Raji (cell line): ENCODE results near the gene BRD3.

Experiments used
- POLR2A ChIP-seq: IDR thresholded peaks from 2 replicates; pipeline ENCODE4 v1.6.1; 2011; ENCODE audit warnings: low read depth, low read length, control low read depth; ENCODE audit not compliant: insufficient read depth

Gene BRD3

DNA sequence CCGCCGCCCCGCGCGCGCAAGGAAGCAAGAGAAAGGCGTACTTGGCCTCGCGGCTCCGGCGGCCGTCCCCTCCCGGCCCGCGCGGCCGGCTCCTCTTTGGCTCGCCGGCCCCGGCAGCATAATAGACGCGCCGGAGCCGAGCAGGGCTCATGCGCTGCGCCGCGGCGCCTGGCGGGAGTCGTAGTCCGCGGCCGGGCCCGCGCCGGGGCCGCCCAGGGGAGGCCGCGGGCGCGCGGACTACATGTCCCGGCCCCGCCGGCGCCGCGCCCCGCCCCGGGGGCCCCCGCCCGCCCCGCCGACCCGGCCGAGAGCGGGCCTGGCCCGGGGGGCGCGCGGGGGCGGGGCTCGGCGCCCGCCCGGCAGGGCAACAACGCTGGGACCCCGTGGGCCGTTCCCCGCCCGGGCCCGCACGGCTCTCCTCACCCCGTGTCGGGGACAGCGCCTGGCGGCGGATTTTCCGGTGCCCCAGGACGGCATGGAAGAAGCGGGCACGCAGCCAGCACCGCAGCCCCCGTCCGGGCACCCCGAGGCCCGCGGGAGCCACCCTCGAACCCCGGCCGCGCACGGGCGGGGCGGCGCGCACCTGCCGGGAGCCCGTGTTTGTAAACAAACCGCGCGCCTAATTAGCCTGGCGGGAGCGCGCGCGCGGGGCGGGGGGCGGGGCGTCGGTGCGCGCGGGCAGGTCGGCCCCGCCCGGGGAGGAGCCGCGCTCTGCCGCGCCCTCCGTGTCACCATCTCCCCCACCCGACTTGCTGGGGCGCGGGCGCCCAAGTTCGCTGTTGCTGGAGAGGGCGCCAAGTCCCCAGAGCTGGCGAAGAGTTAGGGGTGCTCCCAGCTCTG is at the start of gene BRD3:
BRD3 (minus strand) TSS at position 123 of the 840 bp plus-strand sequence. CDS start 14,549 bp downstream, outside the sequence.
- TF ChIP-seq POLR2A = peak; percentile 61

GRCh38 chr9:134112561-134112960 is 44.7 kb upstream of the BRD3 start:
- no peak for TF ChIP-seq POLR2A

- TF ChIP-seq POLR2A = no peak
Observed at GRCh38 chr9:134111064-134111463, 43.2 kb upstream of the BRD3 start.

DNA sequence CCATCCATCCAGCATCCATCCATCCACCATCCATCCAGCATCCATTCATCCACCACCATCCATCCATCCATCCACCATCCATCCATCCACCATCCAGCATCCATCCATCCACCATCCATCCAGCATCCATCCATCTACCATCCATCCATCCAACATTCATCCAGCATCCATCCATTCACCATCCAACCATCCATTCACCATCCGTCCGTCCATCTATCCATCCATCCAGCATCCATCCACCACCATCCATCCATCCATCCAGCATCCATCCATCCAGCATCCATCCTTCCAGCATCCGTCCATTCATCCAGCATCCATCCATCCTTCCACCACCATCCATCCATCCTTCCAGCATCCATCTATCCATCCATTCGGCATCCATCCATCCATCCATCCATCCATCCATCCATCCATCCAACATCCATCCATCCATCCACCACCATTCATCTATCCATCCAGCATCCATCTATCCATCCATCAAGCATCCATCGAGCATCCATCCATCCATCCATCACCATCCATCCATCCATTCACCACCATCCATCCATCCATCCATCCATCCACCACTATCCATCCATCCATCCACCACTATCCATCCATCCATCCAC is 35.7 kb upstream of the BRD3 start:
- no peak for TF ChIP-seq POLR2A

DNA sequence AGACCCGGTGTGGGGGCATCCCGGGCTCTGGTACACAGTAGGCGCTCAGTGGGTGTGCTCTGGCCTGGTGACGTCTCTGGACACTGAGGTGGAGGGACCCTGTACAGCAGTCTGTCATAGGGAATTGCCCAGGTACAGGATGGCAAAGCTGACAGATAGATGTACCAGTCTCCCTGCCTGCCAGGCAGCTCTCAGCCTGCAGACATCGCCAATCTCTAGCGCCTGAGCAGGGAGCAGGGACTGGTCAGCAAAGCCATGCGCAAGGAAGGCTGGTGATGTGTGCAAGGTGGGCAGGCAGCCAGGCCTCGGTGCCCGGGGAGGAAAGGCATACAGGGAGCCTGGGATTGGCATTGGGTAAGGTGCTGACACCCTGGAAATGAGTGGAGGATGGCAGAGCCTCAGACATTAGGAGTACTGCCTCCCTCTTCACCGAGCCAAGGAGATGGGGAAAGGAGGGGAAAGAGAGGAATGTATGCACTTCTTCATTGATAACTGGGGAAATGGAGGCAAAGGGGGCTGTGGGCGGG is 33.9 kb upstream of the BRD3 start:
- TF ChIP-seq POLR2A = no peak

- TF ChIP-seq POLR2A = no peak
Observed at GRCh38 chr9:134100040-134100439, 32.2 kb upstream of the BRD3 start.

- no peak for TF ChIP-seq POLR2A
Observed at GRCh38 chr9:134099123-134099761, 31.4 kb upstream of the BRD3 start.

DNA sequence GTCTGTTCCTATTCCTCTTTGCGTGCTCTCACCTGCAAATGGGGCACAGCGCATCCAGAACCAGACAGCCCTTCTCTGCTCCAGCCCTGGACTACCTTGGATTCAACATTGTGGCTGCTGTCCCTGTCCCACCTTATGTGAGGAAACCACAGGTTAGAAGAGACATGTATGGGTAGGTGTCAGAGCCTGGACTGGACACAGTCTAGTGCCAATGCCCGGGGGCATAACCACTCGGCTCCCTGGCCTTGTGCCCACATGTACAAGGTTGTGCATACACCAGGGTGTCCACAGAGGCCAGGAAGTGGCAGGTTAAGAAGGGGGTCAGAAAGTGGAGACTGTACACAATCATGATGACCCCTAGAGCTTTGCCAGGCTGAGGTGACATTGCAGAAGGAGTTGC is 22.1 kb upstream of the BRD3 start:
- no peak for TF ChIP-seq POLR2A

- no peak for TF ChIP-seq POLR2A
Observed at GRCh38 chr9:134088063-134088725, 20.4 kb upstream of the BRD3 start.

- TF ChIP-seq POLR2A = no peak
Observed at GRCh38 chr9:134085674-134086073, 17.8 kb upstream of the BRD3 start.

DNA sequence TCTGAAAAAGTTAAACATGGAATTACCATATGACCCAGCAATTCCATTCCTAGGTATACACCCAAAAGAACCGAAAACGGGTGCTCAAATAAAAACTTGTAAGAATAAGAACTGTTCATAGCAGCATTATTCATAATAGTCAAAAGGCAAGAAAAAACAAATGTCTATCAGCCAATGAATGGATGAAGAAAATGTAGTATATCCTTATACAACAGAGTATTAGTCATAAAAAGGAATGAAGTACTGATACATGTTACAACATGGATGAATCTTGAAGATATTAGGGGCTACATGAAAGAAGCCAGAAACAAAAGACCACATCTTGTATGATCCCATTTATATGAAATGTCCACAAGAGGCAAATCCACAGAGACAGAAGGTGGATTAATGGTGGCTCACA is 15.6 kb upstream of the BRD3 start:
- no peak for TF ChIP-seq POLR2A

DNA sequence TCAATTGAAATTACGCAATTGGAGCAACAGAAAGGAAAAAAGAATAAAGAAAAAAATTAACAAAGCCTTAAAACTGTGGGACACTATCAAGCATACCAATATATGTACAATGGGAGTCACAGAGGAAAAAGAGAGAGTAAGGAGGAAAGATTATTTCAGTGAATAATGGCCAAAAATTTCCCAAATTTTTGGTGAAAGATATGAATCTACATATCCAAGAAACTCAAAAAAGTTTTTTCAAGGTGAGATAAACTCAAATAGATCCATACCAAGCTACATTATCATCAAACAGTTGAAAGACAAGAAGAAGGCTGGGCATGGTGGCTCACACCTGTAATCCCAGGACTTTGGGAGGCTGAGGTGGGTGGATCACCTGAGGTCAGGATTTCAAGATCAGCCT is 8.8 kb upstream of the BRD3 start:
- TF ChIP-seq POLR2A = no peak

DNA sequence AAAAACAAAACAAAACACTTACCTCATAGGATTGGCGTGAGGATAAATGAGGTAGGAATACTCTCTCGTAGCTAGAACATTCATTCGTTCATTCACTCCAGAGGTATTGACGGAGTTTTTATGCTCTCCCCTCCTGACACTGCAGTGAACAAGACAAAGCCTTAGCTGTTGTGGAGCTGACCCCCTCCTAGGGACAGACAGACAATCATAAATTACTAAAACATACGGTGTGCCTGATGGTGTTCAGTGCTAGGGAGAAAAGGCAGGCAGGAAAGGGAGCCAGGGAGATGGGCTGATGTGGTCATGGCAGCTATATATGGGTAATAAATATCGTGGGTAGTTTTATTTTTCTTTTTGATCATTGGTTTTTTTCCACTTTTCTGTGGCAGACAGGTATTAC is 5.7 kb upstream of the BRD3 start:
- TF ChIP-seq POLR2A = no peak

DNA sequence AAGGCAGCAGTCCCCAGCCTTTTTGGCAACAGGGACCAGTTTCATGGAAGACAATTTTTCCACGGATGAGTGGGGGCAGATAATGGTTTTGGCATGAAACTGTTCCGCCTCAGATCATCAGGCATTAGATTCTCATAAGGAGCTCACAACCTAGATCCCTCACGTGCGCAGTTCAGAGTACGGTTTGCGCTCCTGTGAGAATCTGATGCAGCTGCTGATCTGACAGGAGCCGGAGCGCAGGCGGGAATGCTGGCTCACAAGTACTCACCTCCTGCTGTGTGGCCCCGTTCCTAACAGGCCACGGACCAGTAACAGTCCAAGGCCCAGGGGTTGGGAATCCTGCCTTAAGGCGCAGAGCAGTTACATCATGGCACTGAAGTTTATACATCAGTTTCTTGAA is 3.3 kb upstream of the BRD3 start:
- no peak for TF ChIP-seq POLR2A
